ENCODE results near the gene KIF23.

The KIF23 gene

GRCh38 chr15:69405110-69405509 lies 9.0 kb upstream of the KIF23 start:
- H3K4me3 ChIP-seq (ENCODE audit: low read depth, low read length) = no peak overlapping the region
- TF ChIP-seq, protein P1, sequence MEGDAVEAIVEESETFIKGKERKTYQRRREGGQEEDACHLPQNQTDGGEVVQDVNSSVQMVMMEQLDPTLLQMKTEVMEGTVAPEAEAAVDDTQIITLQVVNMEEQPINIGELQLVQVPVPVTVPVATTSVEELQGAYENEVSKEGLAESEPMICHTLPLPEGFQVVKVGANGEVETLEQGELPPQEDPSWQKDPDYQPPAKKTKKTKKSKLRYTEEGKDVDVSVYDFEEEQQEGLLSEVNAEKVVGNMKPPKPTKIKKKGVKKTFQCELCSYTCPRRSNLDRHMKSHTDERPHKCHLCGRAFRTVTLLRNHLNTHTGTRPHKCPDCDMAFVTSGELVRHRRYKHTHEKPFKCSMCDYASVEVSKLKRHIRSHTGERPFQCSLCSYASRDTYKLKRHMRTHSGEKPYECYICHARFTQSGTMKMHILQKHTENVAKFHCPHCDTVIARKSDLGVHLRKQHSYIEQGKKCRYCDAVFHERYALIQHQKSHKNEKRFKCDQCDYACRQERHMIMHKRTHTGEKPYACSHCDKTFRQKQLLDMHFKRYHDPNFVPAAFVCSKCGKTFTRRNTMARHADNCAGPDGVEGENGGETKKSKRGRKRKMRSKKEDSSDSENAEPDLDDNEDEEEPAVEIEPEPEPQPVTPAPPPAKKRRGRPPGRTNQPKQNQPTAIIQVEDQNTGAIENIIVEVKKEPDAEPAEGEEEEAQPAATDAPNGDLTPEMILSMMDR (IDR thresholded peaks at IDR 0.05; ENCODE audit: control insufficient read depth, extremely low read depth, insufficient read depth) = no peak
- peak; percentile 44 for DNase-seq (ENCODE audit: low read depth)

GRCh38 chr15:69407719-69408400 lies 6.3 kb upstream of the KIF23 start:
- DNase-seq (ENCODE audit: low read depth) = no peak
- no peak overlapping the region for H3K4me3 ChIP-seq (ENCODE audit: low read depth, low read length)
- TF ChIP-seq, protein P1 (IDR thresholded peaks at IDR 0.05; ENCODE audit: control insufficient read depth, extremely low read depth, insufficient read depth) = no peak

DNA sequence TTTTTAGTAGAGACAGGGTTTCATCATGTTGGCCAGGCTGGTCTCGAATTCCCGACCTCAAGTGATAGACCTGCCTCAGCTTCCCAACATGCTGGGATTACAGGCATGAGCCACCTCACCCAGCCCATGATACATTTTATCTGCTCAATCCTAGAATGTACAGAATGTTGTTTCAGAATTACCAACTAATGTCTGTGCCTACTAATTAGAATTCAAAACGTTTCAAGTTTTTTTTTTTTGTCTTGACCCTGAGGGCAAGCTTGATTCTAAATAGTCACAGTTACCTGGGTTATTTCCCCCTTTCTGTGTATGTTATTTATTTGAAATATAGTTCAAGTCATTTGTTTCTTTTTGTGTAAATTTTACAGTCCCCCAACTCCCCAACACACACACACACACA lies 5.3 kb upstream of the KIF23 start:
- TF ChIP-seq, protein P1 (IDR thresholded peaks at IDR 0.05; ENCODE audit: control insufficient read depth, extremely low read depth, insufficient read depth) = no peak
- H3K4me3 ChIP-seq (ENCODE audit: low read depth, low read length) = no peak overlapping the region
- no peak for DNase-seq (ENCODE audit: low read depth)

GRCh38 chr15:69410248-69410874 lies 3.8 kb upstream of the KIF23 start:
- no peak for DNase-seq (ENCODE audit: low read depth)
- TF ChIP-seq, protein P1 (IDR thresholded peaks at IDR 0.05; ENCODE audit: control insufficient read depth, extremely low read depth, insufficient read depth) = peak; percentile 99
- H3K4me3 ChIP-seq (ENCODE audit: low read depth, low read length) = no peak overlapping the region

- H3K4me3 ChIP-seq (ENCODE audit: low read depth, low read length) = no peak overlapping the region
- no peak for DNase-seq (ENCODE audit: low read depth)
- TF ChIP-seq, protein P1 (IDR thresholded peaks at IDR 0.05; ENCODE audit: control insufficient read depth, extremely low read depth, insufficient read depth) = no peak
Observed at GRCh38 chr15:69412274-69412673, 1.9 kb upstream of the KIF23 start.

GRCh38 chr15:69412701-69413100 lies 1.4 kb upstream of the KIF23 start:
- TF ChIP-seq, protein P1 (IDR thresholded peaks at IDR 0.05; ENCODE audit: control insufficient read depth, extremely low read depth, insufficient read depth) = no peak
- no peak for DNase-seq (ENCODE audit: low read depth)
- H3K4me3 ChIP-seq (ENCODE audit: low read depth, low read length) = no peak overlapping the region

All from LNCaP clone FGC (cell line).